ENCODE data around the gene RPRD1A. TPM values are rescaled to one million over a fixed set of nuclear protein-coding genes. Genes with fewer than 3 reads are reported as not detected.
"Not testable (repeated sequence)": the region's sequence is repeated elsewhere in the genome, so short reads cannot be mapped to it uniquely, and the experiment has no call there.

The RPRD1A gene
- total RNA-seq, 3 donors from 2014 or later: 51.5 to 76.8 (median 59.3) TPM

- Histone ChIP-seq H3K36me3 (no peaks in the 10 kb centered on the region), H3K9me3 (no peaks in the 10 kb centered on the region), H3K4me1 (no peaks in the 10 kb centered on the region), H3K27me3 (no peaks in the 10 kb centered on the region), H3K4me3 (peak overlapping the region; percentile 83 to 96 (median 88)), H3K27ac (peak overlapping the region; percentile 93 to 98)
- no peak for DNase-seq (ENCODE audit: low spot score in 2 of 2)
- intact Hi-C loops (cut with DNase I; ENCODE audit: low total_unique reads): no loop called here
- TF ChIP-seq, protein P1, sequence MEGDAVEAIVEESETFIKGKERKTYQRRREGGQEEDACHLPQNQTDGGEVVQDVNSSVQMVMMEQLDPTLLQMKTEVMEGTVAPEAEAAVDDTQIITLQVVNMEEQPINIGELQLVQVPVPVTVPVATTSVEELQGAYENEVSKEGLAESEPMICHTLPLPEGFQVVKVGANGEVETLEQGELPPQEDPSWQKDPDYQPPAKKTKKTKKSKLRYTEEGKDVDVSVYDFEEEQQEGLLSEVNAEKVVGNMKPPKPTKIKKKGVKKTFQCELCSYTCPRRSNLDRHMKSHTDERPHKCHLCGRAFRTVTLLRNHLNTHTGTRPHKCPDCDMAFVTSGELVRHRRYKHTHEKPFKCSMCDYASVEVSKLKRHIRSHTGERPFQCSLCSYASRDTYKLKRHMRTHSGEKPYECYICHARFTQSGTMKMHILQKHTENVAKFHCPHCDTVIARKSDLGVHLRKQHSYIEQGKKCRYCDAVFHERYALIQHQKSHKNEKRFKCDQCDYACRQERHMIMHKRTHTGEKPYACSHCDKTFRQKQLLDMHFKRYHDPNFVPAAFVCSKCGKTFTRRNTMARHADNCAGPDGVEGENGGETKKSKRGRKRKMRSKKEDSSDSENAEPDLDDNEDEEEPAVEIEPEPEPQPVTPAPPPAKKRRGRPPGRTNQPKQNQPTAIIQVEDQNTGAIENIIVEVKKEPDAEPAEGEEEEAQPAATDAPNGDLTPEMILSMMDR (IDR thresholded peaks at IDR 0.05): no peak
- TF ChIP-seq POLR2A (IDR thresholded peaks at IDR 0.05): no peak
- TF ChIP-seq POLR2AphosphoS5 (IDR thresholded peaks at IDR 0.05): no peak
These were observed 689 bp downstream of the RPRD1A start for GRCh38 chr18:36066686-36067054.

DNA sequence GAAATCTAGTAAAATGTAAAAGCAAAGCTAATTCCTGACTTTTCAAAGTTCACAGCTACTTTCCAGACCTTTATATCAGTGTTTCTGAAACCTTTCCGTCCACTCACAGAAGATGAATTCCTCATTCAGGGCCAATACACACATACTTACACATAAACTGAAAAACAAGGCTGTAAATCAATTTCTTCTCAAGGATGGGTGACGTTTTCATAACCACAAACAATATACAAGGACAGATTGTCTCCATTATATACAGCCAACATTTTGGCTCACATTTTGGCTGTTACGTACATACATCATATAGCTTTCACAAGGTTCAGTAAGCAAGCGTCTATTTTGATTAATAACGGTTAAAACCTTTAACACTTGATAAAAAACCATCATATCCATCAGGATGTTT is 1.4 kb downstream of the RPRD1A start:
- H3K27ac ChIP-seq: no peak overlapping the region
- intact Hi-C loops (cut with DNase I; ENCODE audit: low total_unique reads): no loop called here

GRCh38 chr18:36064809-36065079 is 2.6 kb downstream of the RPRD1A start:
- intact Hi-C loops (cut with DNase I; ENCODE audit: low total_unique reads): not testable (repeated sequence)

More for the DNA sequence above, 1.4 kb downstream of the RPRD1A start:
- H3K4me1 ChIP-seq: no peaks in the 10 kb centered on the region
- H3K36me3 ChIP-seq: no peaks in the 10 kb centered on the region
- no peak for DNase-seq (ENCODE audit: low spot score in 2 of 2)
- TF ChIP-seq POLR2AphosphoS5 (IDR thresholded peaks at IDR 0.05) (no peak), POLR2A (IDR thresholded peaks at IDR 0.05) (no peak)
- TF ChIP-seq, protein P1 (IDR thresholded peaks at IDR 0.05): no peak
- no peaks in the 10 kb centered on the region for H3K27me3 ChIP-seq
- H3K4me3 ChIP-seq: peak overlapping the region in 2 of 3 donors; percentile 88 to 96
- H3K9me3 ChIP-seq: no peaks in the 10 kb centered on the region

GRCh38 chr18:36064027-36064808 is 3.1 kb downstream of the RPRD1A start:
- Histone ChIP-seq H3K4me3 (no peak overlapping the region), H3K27ac (no peak overlapping the region), H3K27me3 (no peaks in the 10 kb centered on the region), H3K4me1 (no peaks in the 10 kb centered on the region), H3K36me3 (no peaks in the 10 kb centered on the region), H3K9me3 (no peaks in the 10 kb centered on the region)
- intact Hi-C loops (cut with DNase I; ENCODE audit: low total_unique reads): no loop called here
- DNase-seq (ENCODE audit: low spot score in 2 of 2): no peak
- TF ChIP-seq, protein P1 (IDR thresholded peaks at IDR 0.05): no peak
- no peak for TF ChIP-seq POLR2AphosphoS5 (IDR thresholded peaks at IDR 0.05)
- TF ChIP-seq POLR2A (IDR thresholded peaks at IDR 0.05): no peak

More at GRCh38 chr18:36064809-36065079, 2.6 kb downstream of the RPRD1A start:
- not testable (repeated sequence) for H3K4me3 ChIP-seq; H3K4me1 ChIP-seq; H3K27ac ChIP-seq; DNase-seq (ENCODE audit: low spot score in 2 of 2); H3K27me3 ChIP-seq; H3K9me3 ChIP-seq; H3K36me3 ChIP-seq

GRCh38 chr18:36058674-36059073 is 8.7 kb downstream of the RPRD1A start:
- Histone ChIP-seq H3K9me3 (no peaks in the 10 kb centered on the region), H3K36me3 (no peaks in the 10 kb centered on the region), H3K27me3 (no peaks in the 10 kb centered on the region), H3K27ac (no peak overlapping the region), H3K4me3 (no peak overlapping the region), H3K4me1 (no peaks in the 10 kb centered on the region)
- no peak for TF ChIP-seq POLR2AphosphoS5 (IDR thresholded peaks at IDR 0.05)
- TF ChIP-seq, protein P1 (IDR thresholded peaks at IDR 0.05): no peak
- TF ChIP-seq POLR2A (IDR thresholded peaks at IDR 0.05): no peak
- no peak for DNase-seq (ENCODE audit: low spot score in 2 of 2)
- intact Hi-C loops (cut with DNase I; ENCODE audit: low total_unique reads): no loop called here

All from breast epithelium (tissue), 4 donors.